ENCODE results near the gene GPS1. TPM values are rescaled to one million over a fixed set of nuclear protein-coding genes. Genes with fewer than 3 reads are reported as not detected.
A peak's percentile ranks its signal among the peaks of the same experiment; 100 is the strongest.

Gene GPS1
- total RNA-seq, 2 donors from 2014 or later: 79.5 to 90.8 TPM

GRCh38 chr17:82101767-82102679 is 50.3 kb downstream of the GPS1 start:
- Histone ChIP-seq H3K27me3 (no peaks in the 10 kb centered on the region), H3K4me1 (peaks cover 0 to 68% of the 10 kb centered on the region in 2 donors), H3K36me3 (no peaks in the 10 kb centered on the region), H3K27ac (peak overlapping the region; percentile 20 to 69), H3K9me3 (no peaks in the 10 kb centered on the region), H3K4me3 (no peak overlapping the region)
- no peak for DNase-seq (ENCODE audit: low spot score)
- TF ChIP-seq, protein P1, sequence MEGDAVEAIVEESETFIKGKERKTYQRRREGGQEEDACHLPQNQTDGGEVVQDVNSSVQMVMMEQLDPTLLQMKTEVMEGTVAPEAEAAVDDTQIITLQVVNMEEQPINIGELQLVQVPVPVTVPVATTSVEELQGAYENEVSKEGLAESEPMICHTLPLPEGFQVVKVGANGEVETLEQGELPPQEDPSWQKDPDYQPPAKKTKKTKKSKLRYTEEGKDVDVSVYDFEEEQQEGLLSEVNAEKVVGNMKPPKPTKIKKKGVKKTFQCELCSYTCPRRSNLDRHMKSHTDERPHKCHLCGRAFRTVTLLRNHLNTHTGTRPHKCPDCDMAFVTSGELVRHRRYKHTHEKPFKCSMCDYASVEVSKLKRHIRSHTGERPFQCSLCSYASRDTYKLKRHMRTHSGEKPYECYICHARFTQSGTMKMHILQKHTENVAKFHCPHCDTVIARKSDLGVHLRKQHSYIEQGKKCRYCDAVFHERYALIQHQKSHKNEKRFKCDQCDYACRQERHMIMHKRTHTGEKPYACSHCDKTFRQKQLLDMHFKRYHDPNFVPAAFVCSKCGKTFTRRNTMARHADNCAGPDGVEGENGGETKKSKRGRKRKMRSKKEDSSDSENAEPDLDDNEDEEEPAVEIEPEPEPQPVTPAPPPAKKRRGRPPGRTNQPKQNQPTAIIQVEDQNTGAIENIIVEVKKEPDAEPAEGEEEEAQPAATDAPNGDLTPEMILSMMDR (IDR thresholded peaks at IDR 0.05): no peak

DNA sequence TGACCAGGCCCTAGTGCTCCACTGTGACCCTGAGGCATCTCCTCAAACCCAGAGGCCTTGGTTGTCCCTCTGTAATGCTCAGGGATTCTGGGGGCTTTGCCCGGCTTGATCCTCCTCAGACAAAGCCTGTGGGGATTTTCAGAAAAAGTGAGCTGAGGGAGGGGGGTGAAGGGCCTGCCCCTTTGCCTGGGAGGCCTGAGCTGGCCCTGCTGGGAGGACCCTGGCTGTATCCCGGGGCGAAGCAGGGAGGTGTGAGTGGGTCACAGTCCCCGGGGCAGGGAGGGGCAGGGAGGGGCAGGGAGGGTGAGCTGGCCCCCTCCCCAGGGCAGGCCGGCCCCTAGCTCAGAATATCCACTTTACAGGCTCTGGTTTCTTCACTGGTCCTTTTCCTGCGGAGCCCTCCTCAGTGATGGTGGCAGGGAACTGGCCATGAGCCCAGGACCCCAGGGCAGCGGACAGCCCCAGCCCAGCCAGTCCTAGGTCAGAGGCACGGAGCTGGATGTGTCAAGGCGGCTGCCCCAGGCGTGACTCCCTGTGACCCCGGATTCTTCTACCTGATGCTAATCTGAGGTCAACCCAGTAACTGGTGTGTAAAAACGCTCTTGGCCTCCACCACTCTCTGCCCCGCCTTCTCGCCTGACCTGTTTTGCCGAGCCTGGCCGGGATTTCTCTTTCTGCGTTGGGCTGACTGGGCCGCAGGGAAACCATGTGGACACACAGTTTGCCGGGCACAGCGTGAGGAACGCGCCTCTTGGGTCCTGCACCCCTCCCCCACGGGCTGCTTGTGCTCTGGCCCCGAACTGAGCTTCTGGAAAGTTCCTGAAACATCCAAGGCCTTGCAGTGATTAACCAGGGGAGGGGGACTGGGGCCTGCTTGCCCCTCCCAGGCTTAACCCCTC is 52.1 kb downstream of the GPS1 start:
- TF ChIP-seq, protein P1 (IDR thresholded peaks at IDR 0.05): no peak
- peak; percentile 88 for DNase-seq (ENCODE audit: low spot score)

GRCh38 chr17:82104797-82105416 is 53.2 kb downstream of the GPS1 start:
- no peak overlapping the region for H3K27ac ChIP-seq
- no peak overlapping the region for H3K4me3 ChIP-seq
- no peak for DNase-seq (ENCODE audit: low spot score)
- peaks cover 0 to 54% of the 10 kb centered on the region in 2 donors for H3K4me1 ChIP-seq
- H3K9me3 ChIP-seq: no peaks in the 10 kb centered on the region
- TF ChIP-seq, protein P1 (IDR thresholded peaks at IDR 0.05): no peak
- H3K36me3 ChIP-seq: no peaks in the 10 kb centered on the region
- no peaks in the 10 kb centered on the region for H3K27me3 ChIP-seq

More for the DNA sequence above, 52.1 kb downstream of the GPS1 start:
- H3K27me3 ChIP-seq: no peaks in the 10 kb centered on the region
- no peaks in the 10 kb centered on the region for H3K36me3 ChIP-seq
- H3K4me1 ChIP-seq: peaks cover 0 to 65% of the 10 kb centered on the region in 2 donors
- H3K9me3 ChIP-seq: no peaks in the 10 kb centered on the region
- H3K4me3 ChIP-seq: no peak overlapping the region
- H3K27ac ChIP-seq: peak overlapping the region; percentile 42 to 66

GRCh38 chr17:82105417-82105881 is 53.8 kb downstream of the GPS1 start:
- Histone ChIP-seq H3K4me3 (no peak overlapping the region), H3K27ac (no peak overlapping the region), H3K36me3 (no peaks in the 10 kb centered on the region), H3K9me3 (no peaks in the 10 kb centered on the region), H3K27me3 (no peaks in the 10 kb centered on the region), H3K4me1 (peaks cover 0 to 50% of the 10 kb centered on the region in 2 donors)
- TF ChIP-seq, protein P1 (IDR thresholded peaks at IDR 0.05): no peak
- DNase-seq (ENCODE audit: low spot score): no peak

DNA sequence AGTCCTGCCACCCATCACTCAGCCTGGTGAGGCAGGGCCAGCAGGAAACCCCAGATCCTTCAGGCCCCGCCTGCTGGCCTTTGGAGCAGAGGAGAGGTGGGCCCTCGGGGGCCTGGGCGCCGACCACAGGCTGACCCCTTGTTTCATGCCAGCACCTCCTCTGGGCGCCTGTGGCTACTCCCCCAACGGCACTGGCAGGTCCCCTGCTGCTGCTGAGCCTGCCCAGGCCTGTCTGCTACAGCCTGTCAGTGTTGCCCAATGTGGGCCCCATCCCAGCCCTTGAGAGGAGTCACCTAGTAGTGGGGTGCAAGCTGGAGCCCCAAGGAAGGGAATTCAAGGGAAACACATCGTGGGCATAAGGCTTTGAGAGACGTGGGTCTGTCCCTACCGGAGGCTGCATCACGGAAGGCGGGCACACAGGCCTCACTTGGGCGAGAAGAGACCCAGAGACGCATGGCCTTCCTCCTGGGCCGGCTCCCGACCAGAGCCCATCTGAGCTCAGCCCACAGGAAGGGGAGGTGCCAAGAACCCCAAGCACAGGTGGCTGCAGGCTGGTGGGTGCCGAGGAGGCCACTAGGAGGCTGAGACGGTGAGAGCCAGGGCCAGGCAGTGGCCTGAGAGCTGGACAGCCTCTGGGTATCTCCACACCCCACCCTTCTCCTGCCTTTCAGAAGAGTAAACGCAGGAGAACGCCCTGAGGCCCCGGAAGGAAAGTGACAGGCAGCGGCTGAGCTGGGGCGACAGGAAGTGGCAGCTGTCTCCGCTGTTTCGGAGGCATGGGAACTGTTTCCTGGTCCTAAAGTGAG is 54.4 kb downstream of the GPS1 start:
- H3K27me3 ChIP-seq: no peaks in the 10 kb centered on the region
- no peaks in the 10 kb centered on the region for H3K36me3 ChIP-seq
- H3K4me1 ChIP-seq: peaks cover 0 to 43% of the 10 kb centered on the region in 2 donors
- TF ChIP-seq, protein P1 (IDR thresholded peaks at IDR 0.05): peak in 1 of 2 donors; percentile 23
- H3K27ac ChIP-seq: peak overlapping the region; percentile 46 to 50
- peak overlapping the region in 1 of 2 donors; percentile 30 for H3K4me3 ChIP-seq
- no peak for DNase-seq (ENCODE audit: low spot score)
- H3K9me3 ChIP-seq: no peaks in the 10 kb centered on the region
